ENCODE data around the gene PTGES3. TPM values are rescaled to one million over a fixed set of nuclear protein-coding genes. Genes with fewer than 3 reads are reported as not detected.
"Not testable (repeated sequence)": the region's sequence is repeated elsewhere in the genome, so short reads cannot be mapped to it uniquely, and the experiment has no call there.

The PTGES3 gene
- total RNA-seq, 1 donor from 2014 or later, result 78.7 TPM

DNA sequence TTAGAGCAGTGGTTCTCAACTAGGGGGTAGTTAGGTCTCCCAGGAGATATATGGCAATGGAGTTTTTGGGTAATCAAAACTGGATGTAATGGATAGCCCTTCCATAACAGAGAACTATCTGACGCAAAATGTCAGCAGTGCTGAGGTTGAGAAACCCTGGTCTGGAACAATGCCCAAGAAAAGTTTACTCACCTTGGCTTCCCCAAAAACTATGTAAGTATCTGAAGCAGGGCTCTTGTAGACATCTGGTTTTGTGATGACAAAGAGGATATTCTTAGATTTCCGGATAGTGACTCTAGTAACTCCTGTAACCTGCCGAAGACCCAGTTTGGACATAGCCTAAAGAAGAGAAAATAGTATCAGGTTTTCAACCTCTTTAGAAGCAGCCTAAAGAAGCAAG lies 25.3 kb upstream of the PTGES3 start:
- FAIRE-seq (no peak), DNase-seq (ENCODE audit: low spot score in 2 of 2) (no peak)

DNA sequence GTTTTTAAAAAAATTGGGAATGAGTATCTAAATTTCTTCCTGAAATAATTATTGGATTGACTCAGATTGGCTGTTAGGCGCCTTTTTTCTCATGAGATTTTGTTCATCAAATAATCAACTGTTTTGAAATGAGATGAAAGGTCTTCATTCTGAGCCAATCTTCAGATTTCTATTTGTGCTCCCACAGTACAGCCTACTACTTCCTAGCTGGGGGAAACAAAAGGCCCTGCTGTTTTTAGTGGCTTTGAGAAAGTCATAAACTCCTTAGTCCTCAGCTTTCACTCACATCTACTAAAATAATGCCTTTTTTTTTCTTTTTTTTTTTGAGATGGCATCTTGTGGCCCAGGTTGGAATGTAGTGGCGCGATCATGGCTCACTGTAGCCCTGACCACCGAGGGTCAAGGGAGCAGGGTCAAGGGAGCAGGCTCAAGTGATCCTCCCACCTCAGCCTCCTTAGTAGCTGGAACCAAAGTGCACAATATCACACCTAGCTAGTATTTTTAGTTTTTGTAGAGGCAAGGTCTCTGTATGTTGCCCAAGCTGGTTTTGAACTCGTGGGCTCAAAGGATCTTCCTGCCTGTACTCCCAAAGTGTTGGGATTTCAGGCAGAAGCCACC lies 21.8 kb upstream of the PTGES3 start:
- FAIRE-seq, result no peak
- DNase-seq (ENCODE audit: low spot score in 2 of 2), result no peak

DNA sequence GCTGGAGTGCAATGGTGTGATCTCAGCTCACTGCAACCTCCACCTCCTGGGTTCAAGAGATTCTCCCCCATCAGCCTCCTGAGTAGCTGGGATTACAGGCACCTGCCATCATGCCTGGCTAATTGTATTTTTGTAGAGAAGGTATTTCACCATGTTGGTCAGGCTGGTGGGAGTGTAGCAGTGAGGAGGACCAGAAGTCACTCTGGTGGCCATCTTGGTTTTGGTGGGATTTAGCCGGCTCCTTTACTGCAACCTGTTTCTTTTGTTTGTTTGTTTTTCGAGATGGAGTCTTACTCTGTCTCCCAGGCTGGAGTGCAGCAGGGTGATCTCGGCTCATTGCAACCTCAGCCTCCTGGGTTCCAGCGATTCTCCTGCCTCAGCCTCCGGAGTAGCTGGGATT lies 16.4 kb upstream of the PTGES3 start:
- FAIRE-seq; DNase-seq (ENCODE audit: low spot score in 2 of 2): not testable (repeated sequence)

DNA sequence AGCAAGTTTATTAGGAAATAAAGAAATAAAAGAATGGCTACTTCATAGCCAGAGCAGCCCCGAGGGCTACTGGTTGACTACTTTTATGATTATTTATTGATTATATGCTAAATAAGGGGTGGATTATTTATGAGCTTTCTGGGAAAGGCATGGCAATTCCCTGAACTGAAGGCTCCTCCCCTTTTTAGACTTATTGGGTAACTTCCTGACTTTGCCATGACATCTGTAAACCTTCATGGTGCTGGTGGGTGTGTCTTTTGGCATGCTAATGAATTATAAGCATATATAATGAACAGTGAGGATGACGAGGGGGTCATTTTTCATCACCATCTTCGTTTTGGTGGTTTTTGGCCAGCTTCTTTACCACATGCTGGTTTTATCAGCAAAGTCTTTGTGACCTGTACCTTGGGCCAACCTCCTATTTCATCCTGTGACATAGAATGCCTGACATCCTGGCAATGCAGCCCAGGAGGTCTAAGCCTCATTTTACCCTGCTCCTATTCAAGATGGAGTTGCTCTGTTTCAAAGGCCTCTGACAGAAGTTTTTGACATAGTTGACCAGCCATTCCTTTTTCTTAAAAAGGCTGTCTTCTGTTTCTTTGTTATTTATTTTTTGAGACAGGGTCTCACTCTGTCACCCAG lies 11.1 kb upstream of the PTGES3 start:
- FAIRE-seq (no peak), DNase-seq (ENCODE audit: low spot score in 2 of 2) (no peak)

DNA sequence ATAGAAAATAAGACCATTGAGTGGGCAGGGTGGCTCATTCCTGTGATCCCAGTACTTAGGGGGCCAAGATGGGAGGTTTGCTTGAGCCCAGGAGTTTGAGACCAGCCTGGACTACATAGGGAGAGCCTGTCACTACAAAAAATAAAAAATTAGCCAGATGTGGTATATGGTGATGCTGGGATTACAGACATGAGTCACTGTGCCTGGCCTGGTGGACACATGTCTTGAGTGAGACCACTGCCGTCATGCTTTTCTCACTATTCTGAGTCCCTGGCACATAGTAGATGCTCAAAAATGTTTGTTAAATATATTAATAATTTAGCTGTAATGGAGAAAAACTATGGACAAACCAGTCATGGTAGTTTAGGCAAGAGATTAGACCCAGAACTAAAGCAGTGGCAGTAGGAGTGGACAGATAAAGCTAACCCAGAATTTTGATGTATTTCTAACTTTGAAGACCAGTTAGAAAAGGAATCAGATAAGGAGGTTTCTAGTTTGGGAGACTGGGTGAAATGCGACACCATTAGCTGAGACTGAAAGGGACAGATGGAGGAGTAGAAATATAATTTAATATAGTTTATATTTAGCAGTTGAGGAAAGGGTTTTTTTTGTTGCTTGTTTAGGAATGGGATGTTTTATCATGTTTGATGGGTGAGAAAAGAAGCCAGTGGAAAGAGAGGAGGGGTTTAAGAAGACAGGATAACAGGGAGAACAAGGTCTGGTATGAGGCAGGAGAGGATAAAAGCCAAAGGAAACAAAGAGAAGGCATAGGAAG lies 7.4 kb upstream of the PTGES3 start:
- no peak for DNase-seq (ENCODE audit: low spot score in 2 of 2)
- FAIRE-seq, result no peak

DNA sequence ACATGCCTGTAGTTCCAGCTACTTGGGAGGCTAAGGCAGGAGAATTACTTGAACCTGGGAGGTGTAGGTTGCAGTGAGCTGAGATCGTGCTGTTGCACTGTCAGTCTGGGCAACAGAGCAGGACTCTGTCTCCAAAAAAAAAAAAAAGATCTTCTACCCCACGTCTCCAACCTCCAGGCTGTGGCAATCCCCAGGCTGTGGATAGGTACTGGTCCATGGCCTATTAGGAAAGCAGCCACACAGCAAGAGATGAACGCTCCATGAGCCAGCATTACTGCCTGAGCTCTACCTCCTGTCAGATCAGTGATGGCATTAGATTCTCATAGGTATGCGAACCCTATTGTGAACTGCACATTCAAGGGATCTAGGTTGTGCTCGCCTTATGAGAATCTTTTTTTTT lies 6.1 kb upstream of the PTGES3 start:
- FAIRE-seq (no peak), DNase-seq (ENCODE audit: low spot score in 2 of 2) (no peak)

DNA sequence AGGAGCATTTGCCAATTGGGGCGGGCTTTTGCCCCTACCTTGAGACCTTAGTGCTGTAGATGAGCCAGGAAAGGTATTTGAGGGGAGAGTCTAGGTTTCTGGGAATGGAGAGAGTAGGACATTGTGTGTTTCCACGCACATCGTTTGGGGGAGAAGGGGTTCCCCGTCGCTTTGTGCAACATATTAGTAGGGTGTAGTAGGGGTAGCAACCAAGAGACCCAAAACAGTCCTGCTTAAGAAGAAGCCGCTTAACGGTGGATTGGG lies 694 bp upstream of the PTGES3 start:
- FAIRE-seq (no peak), DNase-seq (ENCODE audit: low spot score in 2 of 2) (peak in 1 of 2 donors; percentile 31)

DNA sequence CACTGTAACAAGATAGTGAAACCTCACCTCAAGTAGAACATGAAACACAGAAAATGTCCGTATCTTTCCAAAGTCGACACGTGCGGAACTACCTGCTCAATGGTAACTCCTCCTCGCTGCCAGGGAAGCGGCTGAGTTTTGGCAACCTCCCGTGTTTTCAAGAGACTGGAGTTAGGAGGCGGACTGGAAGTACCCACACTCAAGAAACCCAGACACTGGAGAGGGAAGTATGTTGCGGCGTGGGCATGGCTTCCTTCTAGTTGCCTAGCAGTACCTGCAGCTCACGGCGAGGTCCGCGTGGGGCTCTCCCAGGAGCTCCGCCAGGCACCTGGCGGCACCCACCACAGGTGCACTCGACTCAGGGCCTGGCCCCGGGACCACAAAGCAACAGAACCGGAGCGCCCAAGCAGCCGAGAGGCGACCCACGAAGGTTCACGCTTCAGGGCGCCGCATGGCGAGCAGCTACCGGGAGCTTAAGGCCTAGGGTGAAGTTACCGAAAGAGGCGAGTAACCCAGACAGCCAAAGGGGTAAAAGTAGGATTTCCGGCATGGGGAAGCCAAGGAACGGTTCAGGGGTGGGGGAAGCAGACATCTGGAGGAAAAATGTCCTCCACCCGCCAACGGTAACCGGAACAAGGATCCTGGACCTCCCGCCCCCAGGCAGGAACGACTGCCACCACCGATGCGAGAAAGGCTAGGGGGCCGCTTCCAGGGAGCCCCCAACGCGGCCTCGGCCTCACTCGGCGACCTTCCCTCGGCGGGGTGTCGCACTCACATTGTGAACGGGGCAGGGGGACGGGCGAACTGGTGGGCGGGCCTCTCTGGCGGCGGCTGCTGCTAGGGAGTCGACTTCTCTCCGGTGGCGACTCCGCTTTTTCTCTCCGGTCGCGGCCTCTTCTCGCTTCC lies 608 bp downstream of the PTGES3 start:
- FAIRE-seq, result no peak
- DNase-seq (ENCODE audit: low spot score in 2 of 2), result peak in 1 of 2 donors; percentile 19

DNA sequence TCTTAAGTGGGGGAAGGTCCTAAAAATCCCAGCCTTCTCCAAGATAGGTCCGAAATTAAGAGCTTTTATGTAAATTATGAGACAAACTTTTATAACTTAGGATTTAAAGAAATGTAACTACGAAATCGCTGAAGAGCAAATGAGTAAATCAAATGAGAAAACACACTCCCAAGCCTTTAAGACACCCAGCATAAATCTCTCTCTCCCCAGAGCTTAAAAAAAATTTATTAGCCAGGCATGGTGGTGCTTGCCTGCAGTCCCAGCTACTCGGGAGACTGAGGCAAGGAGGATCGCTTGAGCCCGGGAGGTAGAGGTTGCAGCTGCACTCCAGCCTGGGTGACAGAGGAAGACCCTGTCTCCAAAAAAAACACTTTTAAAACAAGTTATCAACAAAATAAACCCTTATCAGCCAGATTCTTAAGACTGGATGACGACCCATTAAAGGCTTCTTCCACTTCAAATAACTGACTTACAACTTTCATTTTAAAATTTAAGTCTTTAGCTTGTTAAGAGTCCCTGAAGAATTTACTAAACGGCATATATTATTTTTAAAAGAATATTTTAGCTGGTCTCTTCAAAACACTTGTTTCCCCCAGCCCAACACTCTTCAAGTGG lies 3.2 kb downstream of the PTGES3 start:
- DNase-seq (ENCODE audit: low spot score in 2 of 2), result no peak
- no peak for FAIRE-seq

DNA sequence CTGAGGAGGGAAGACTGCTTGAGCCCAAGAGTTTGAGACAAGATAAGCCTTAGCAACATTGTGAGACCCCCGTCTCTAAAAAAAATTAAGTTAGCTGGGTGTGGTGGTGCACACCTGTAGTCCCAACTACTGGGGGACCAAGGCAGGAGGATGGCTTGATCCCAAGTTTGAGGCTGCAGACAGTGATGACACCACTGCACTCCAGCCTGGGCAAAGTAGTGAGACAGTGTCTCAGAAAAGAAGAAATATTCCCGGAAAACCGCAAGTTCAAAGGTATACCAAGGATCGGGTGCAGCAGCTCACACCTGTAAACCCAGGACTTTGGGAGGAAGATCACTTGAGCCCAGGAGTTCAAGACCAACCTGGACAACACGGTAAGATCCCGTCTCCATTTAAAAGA lies 5.8 kb downstream of the PTGES3 start:
- DNase-seq (ENCODE audit: low spot score in 2 of 2) (no peak), FAIRE-seq (no peak)

DNA sequence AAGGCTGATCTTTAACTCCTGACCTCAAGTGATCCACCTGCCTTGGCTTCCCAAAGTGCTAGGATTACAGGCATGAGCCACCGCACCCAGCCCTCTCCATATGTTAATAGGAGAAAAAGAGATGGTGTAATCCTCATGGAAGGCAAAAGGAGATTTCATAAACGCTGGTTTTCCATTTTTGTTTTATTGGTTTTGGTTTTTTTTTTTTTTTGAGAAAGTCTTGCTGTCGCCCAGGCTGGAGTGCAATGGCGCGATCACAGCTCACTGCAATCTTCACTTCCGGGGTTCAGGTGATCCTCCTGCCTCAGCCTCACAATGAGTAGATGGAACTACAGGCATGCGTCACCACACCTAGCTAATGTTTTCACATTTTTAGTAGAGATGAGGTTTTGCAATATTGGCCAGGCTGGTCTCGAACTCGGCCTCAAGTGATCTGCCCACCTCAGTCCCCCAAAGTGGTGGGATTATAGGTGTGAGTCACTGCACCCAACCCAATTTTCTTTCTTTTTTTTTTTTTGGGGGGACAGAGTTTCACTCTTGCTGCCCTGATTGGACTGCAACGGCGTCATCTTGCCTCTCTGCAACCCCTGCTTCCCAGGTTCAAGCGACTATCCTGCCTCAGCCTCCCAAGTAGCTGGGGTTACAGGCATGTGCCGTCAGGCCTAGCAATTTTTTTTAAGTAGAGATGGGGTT lies 8.1 kb downstream of the PTGES3 start:
- DNase-seq (ENCODE audit: low spot score in 2 of 2) (no peak), FAIRE-seq (no peak)

DNA sequence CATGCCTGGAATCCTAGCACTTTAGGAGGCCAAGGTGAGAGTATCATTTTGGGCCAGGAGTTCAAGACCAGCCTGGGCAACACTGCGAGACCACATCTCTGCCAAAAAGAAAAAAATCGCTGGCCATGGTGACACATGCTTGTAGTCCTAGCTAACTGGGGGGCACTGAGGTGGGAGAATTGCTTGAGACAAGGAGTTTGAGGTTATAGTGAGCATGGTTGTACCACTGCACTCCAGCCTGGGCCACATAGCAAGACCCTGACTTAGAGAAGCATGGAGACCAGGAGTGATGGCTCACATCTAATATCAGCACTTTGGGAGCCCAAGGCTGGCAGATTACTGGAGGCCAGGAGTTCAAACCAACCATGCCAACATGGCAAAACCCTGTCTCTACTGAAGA lies 9.2 kb downstream of the PTGES3 start:
- no peak for DNase-seq (ENCODE audit: low spot score in 2 of 2)
- FAIRE-seq, result no peak

DNA sequence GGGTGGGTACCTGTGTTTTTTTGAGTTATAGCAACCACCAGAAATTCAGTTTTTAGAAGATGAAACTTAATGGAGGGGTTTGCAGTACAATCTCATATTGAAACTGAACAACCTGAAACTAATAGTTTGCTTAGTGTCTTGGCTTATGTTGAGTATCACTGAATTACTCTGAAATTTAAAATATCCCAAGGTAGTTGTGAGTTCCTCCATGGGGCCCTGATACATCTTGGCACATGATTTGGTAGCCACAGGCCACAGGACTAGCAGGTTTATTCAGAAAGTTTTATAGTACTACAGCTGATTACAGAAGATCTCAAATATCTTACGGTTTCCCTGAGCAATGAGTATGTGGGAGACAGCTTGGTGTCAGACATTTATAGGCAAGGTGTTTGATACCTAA lies 10.4 kb downstream of the PTGES3 start:
- no peak for DNase-seq (ENCODE audit: low spot score in 2 of 2)
- no peak for FAIRE-seq

DNA sequence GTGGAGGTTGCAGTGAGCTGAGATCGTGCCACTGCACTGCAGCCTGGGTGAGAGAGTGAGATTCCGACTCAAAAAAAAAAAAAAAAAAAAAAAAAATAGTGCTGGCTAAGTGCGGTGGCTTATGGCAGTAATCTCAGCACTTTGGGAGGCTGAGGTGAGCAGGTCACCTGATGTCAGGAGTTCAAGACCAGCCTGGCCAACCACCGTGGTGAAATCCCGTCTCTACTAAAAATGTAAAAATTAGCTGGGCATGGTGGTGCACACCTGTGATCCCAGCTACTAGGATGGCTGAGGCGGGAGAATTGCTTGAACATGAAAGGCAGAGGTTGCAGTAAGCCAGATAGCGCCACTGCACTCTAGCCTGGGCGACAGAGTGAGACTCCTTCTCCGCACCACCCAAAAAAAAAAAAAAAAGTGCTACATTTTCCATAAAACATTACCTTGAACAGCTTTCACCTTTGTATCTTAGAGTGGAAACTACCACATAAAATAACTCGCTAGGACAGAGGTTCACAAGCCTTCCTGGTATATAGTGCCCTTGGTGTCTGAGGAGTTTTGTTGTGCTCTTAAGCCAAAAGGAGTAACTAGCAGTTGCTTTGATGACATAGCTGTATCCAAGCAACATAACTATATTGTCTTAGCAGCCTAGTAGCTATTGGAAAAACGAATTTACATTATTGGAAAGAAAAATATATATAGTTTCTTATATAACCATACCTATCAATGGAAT lies 11.1 kb downstream of the PTGES3 start:
- FAIRE-seq, result no peak

DNA sequence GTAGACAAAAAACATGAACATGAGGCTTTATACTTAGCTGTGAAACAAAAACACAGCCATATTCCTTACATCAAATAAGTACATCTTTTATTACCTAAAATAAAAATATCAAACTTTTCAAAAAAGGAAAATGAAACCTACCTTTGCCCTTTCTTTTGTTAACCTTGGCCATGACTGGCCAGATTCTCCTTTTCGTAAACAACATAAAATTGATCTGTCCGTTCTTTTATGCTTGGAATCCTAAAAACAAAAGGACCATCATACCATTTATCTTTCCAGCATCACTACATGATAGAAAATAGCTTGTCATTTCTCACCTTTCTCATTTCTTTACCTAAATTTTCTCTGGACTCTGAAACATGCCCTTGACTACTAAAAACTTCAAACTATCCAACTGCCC lies 16.5 kb downstream of the PTGES3 start:
- FAIRE-seq (no peak), DNase-seq (ENCODE audit: low spot score in 2 of 2) (no peak)

More for the DNA sequence above, 11.1 kb downstream of the PTGES3 start:
- no peak for DNase-seq (ENCODE audit: low spot score in 2 of 2)

DNA sequence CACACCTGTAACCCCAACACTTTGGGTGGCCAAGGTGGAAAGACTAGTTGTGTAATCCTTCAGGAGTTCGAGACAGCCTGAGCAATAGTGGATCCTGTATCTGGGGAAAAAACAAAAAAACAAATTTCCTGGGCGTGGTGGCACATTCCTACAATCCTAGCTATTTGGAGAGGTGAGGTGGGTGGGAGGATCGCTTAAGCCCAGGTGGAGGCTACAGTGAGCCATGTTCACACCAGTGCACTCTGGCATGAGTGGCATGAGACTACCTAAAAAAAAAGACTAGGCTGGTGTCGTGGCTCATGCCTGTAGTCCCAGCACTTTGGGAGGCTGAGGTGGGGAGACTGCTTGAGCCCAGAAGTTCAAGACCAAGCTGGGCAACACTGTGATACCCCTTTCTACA lies 17.2 kb downstream of the PTGES3 start:
- DNase-seq (ENCODE audit: low spot score in 2 of 2) (no peak), FAIRE-seq (no peak)

DNA sequence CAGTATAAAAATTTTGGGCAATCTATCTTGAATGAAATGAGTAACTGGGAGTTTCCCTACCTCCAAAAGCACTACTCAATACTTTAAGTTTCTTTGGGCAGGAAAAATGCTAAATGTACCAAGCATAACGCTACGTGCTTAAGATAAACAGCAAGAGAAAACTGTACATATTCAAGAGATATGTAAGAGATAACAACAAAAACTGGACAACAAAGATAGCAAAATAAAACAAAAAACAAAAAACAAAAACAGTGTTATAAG lies 20.0 kb downstream of the PTGES3 start:
- DNase-seq (ENCODE audit: low spot score in 2 of 2) (no peak), FAIRE-seq (no peak)

DNA sequence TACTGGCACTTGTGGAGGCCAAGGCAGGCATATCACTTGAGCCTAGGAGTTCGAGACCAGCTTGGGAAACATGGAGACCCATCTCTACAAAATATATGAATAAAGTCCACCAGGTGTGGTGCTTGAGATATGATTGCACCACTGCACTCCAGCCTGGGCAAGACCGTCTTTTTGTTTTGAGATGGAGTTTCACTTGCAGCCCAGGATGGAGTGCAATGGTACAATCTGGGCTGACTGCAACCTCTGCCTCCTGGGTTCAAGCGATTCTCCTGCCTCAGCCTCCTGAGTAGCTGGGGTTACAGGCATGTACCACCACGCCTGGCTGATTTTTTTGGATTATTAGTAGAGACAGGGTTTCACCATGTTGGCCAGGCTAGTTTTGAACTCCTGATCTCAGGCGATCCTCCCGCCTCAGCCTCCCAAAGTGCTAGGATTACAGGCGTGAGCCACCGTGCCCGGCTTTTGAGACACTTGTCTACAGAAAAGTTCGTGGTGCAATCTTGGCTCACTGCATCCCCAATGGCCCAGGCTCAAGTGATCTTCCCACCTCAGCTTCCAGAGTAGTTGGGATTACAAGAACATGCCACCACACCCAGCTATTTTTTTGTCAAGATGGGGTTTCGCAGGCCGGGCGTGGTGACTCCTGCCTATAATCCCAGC lies 26.0 kb downstream of the PTGES3 start:
- DNase-seq (ENCODE audit: low spot score in 2 of 2) (no peak), FAIRE-seq (no peak)

DNA sequence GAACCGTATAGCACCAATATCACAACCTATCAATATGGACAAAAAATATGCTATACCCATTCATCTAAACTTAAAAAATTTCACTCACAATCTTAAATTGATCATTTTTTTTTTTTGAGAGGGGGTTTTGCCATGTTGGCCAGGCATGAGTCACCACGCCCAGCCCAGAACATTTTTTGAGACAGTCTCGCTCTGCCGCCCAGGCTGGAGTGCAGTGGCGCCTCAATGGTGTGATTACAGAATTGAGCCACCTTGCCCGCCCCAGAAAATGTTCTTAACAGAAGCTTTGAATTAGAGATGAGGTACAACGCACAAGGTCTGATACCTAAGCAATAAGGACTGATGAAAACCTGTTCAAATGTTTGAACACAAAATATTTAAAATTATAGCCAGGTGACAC lies 26.5 kb downstream of the PTGES3 start:
- no peak for FAIRE-seq

More for the DNA sequence above, 26.5 kb downstream of the PTGES3 start:
- no peak for DNase-seq (ENCODE audit: low spot score in 2 of 2)

Measured in frontal cortex (tissue), 4 donors.